HL-60 (cell line): ENCODE results near the gene PLTP.

Experiments used
- DNase-seq, 2 experiments: peaks; one replicate each; pipeline ENCODE4 v3.0.0-alpha.2; 2010 to 2020; ENCODE audit warnings: low read depth in 1 of 2, low spot score in 1 of 2
- H3K27ac ChIP-seq: fragments of 250-450 bp; sonication (Bioruptor Pico); replicated peaks from 2 replicates; pipeline ENCODE4 v1.5.1; 2020; ENCODE audit warnings: mild to moderate bottlenecking, moderate library complexity
- H3K27me3 ChIP-seq: fragments of 250-450 bp; sonication (Bioruptor Pico); 2 replicates; pipeline ENCODE4 v1.5.1; 2021; ENCODE audit warnings: mild to moderate bottlenecking, moderate library complexity; ENCODE audit not compliant: insufficient read depth, poor library complexity, severe bottlenecking
- H3K4me3 ChIP-seq: replicated peaks from 2 replicates; pipeline ENCODE4 v1.5.1; 2011; ENCODE audit warnings: mild to moderate bottlenecking, control low read depth, low read length; ENCODE audit not compliant: insufficient read depth
- CTCF ChIP-seq: IDR thresholded peaks from one replicate; pipeline ENCODE4 v1.5.1; 2011; ENCODE audit warnings: low read length, control low read depth, inconsistent platforms; ENCODE audit not compliant: insufficient read depth
- GABPA ChIP-seq: IDR thresholded peaks from 2 replicates; pipeline ENCODE4 v1.6.1; 2012; ENCODE audit warnings: low read depth
- POLR2AphosphoS5 ChIP-seq: IDR thresholded peaks from 2 replicates; pipeline ENCODE4 v1.6.1; 2012; ENCODE audit warnings: low read depth
- REST ChIP-seq: IDR thresholded peaks from 2 replicates; pipeline ENCODE4 v1.6.1; 2012; ENCODE audit warnings: low read depth; ENCODE audit not compliant: insufficient replicate concordance
- SPI1 ChIP-seq: IDR thresholded peaks from 2 replicates; pipeline ENCODE4 v1.6.1; 2012; ENCODE audit warnings: low read depth, mild to moderate bottlenecking, borderline replicate concordance

The PLTP gene

GRCh38 chr20:45850926-45851325 is 61.0 kb downstream of the PLTP start:
- H3K27ac ChIP-seq, result no peak overlapping the region
- no peak for DNase-seq

GRCh38 chr20:45850238-45850637 is 61.7 kb downstream of the PLTP start:
- DNase-seq, result no peak
- TF ChIP-seq POLR2AphosphoS5 (no peak), GABPA (no peak), CTCF (no peak), REST (no peak), SPI1 (no peak)

More at GRCh38 chr20:45850926-45851325, 61.0 kb downstream of the PLTP start:
- Histone ChIP-seq H3K27me3 (no peaks in the 10 kb centered on the region), H3K4me3 (no peak overlapping the region)
- TF ChIP-seq GABPA (no peak), CTCF (no peak), SPI1 (no peak), REST (no peak), POLR2AphosphoS5 (no peak)

GRCh38 chr20:45848969-45849582 is 62.9 kb downstream of the PLTP start:
- Histone ChIP-seq H3K27ac (no peak overlapping the region), H3K27me3 (no peaks in the 10 kb centered on the region), H3K4me3 (no peak overlapping the region)
- DNase-seq, result no peak
- no peak for TF ChIP-seq POLR2AphosphoS5
- TF ChIP-seq SPI1, result no peak
- TF ChIP-seq REST, result no peak
- TF ChIP-seq CTCF, result no peak
- TF ChIP-seq GABPA, result no peak

More at GRCh38 chr20:45850238-45850637, 61.7 kb downstream of the PLTP start:
- H3K27ac ChIP-seq, result no peak overlapping the region
- no peaks in the 10 kb centered on the region for H3K27me3 ChIP-seq
- no peak overlapping the region for H3K4me3 ChIP-seq
